B cell (primary cell): Measurements from ENCODE around the gene TMEM53. TPM values are rescaled to one million over a fixed set of nuclear protein-coding genes. Genes with fewer than 3 reads are reported as not detected.

ENCODE experiments used
- ATAC-seq: fragments of 200-7000 bp; cut with Tn5 transposase; one replicate; pipeline ENCODE4 v1.10.0; 2021; ENCODE audit warnings: low read depth, mild to moderate bottlenecking, moderate number of reproducible peaks, moderate library complexity
- CTCF ChIA-PET: fragments of 350-600 bp; sonication (Branson Sonifier 250); formaldehyde crosslinking; loops from one replicate; lab custom pipeline; 2021; ENCODE audit warnings: antibody characterized with exemption, inconsistent platforms; lab: Charles Lee
- POLR2A ChIA-PET: fragments of 350-600 bp; sonication (Branson Sonifier 250); formaldehyde crosslinking; loops from one replicate; lab custom pipeline; 2021; ENCODE audit warnings: antibody characterized with exemption; lab: Charles Lee
- DNase-seq: peaks from one replicate; pipeline ENCODE4 v3.0.0; 2013
- H2AFZ ChIP-seq: 2 replicates; pipeline ENCODE4 v1.6.1; 2012; ENCODE audit warnings: mild to moderate bottlenecking, low read depth, low read length; ENCODE audit not compliant: insufficient read depth, poor library complexity, severe bottlenecking
- H3K27ac ChIP-seq, 2 donors: 1 replicate in 1 of 2; 2 replicates in 1 of 2; pipeline ENCODE4 v1.5.1; 2012 to 2013; ENCODE audit warnings: low read length in 2 of 2, mild to moderate bottlenecking in 2 of 2, moderate library complexity in 1 of 2
- H3K27me3 ChIP-seq, 4 experiments: fragments of 200-600 bp in 1 of 4; sonication (generic) in 1 of 4; replicated peaks in 1 of 4; 1 replicate in 2 of 4; 2 replicates in 2 of 4; pipeline versions ENCODE4 v1.6.1 to v1.7.0; 2013 to 2016; ENCODE audit warnings: low read length in 3 of 4, mild to moderate bottlenecking in 2 of 4, mixed read lengths in 1 of 4, moderate library complexity in 1 of 4; ENCODE audit not compliant: insufficient read depth in 4 of 4, control insufficient read depth in 3 of 4; ENCODE audit errors: control extremely low read depth in 1 of 4
- H3K36me3 ChIP-seq, 2 experiments: replicated peaks in 1 of 2; 1 replicate in 1 of 2; 2 replicates in 1 of 2; pipeline versions ENCODE4 v1.6.1 to v1.7.1; 2013; ENCODE audit warnings: low read length in 1 of 2; ENCODE audit not compliant: insufficient read depth in 2 of 2, control insufficient read depth in 1 of 2; ENCODE audit errors: control extremely low read depth in 1 of 2, extremely low read depth in 1 of 2
- H3K4me1 ChIP-seq, 2 donors: fragments of 200-600 bp in 1 of 2; sonication (generic) in 1 of 2; 1 replicate in 1 of 2; 2 replicates in 1 of 2; pipeline versions ENCODE4 v1.5.1 to v1.6.1; 2013 to 2017; ENCODE audit warnings: low read length in 2 of 2; ENCODE audit not compliant: control insufficient read depth in 2 of 2, insufficient read depth in 2 of 2
- H3K4me2 ChIP-seq: replicated peaks from 2 replicates; pipeline ENCODE3; 2012; ENCODE audit warnings: mild to moderate bottlenecking, low read depth, low read length; ENCODE audit not compliant: poor library complexity, severe bottlenecking
- H3K4me3 ChIP-seq, 5 experiments: fragments of 200-600 bp in 1 of 5; sonication (generic) in 1 of 5; 1 replicate in 3 of 5; 2 replicates in 2 of 5; pipeline versions ENCODE4 v1.5.1 to v1.7.0; 2011 to 2016; ENCODE audit warnings: low read length in 4 of 5, mild to moderate bottlenecking in 4 of 5, low read depth in 2 of 5, control low read depth in 1 of 5, moderate library complexity in 1 of 5; ENCODE audit not compliant: insufficient read depth in 1 of 5; ENCODE audit errors: control extremely low read depth in 1 of 5, extremely low read depth in 1 of 5
- H3K79me2 ChIP-seq: fragments of 200-600 bp; sonication (generic); one replicate; pipeline ENCODE4 v1.6.0; 2016; ENCODE audit warnings: low read length; ENCODE audit not compliant: control insufficient read depth, insufficient read depth
- H3K9ac ChIP-seq: fragments of 200-600 bp; sonication (generic); 2 replicates; pipeline ENCODE4 v1.6.1; 2017; ENCODE audit warnings: mild to moderate bottlenecking, low read length, moderate library complexity
- H3K9me3 ChIP-seq, 3 donors: one replicate each; pipeline versions ENCODE4 v1.6.1 to v1.7.1; 2013; ENCODE audit warnings: low read length in 2 of 3; ENCODE audit not compliant: control insufficient read depth in 2 of 3, insufficient read depth in 1 of 3; ENCODE audit errors: control extremely low read depth in 1 of 3
- H4K20me1 ChIP-seq: 2 replicates; pipeline ENCODE4 v1.6.0; 2012; ENCODE audit warnings: mild to moderate bottlenecking, low read length; ENCODE audit not compliant: insufficient read depth, control insufficient read depth, poor library complexity, severe bottlenecking
- H3K27ac Mint-ChIP-seq: one replicate; pipeline ENCODE4 v1.8.0; 2021; ENCODE audit warnings: mixed read lengths
- H3K27me3 Mint-ChIP-seq: one replicate; pipeline ENCODE4 v1.8.0; 2021; ENCODE audit warnings: mixed read lengths
- H3K4me1 Mint-ChIP-seq: one replicate; pipeline ENCODE4 v1.8.0; 2021; ENCODE audit warnings: mixed read lengths
- H3K4me3 Mint-ChIP-seq: one replicate; pipeline ENCODE4 v1.8.0; 2021; ENCODE audit warnings: mixed read lengths
- H3K9me3 Mint-ChIP-seq: one replicate; pipeline ENCODE4 v1.8.0; 2022; ENCODE audit warnings: mixed read lengths; ENCODE audit not compliant: insufficient read depth
- CTCF ChIP-seq: fragments of 200-600 bp; IDR thresholded peaks from one replicate; pipeline ENCODE4 v1.8.0; 2022; ENCODE audit warnings: antibody characterized with exemption, mild to moderate bottlenecking
- EZH2 ChIP-seq: IDR thresholded peaks from 2 replicates; pipeline ENCODE4 v1.6.1; 2012; ENCODE audit warnings: borderline replicate concordance, low read depth, mild to moderate bottlenecking, moderate library complexity, low read length; ENCODE audit not compliant: insufficient read depth, poor library complexity, severe bottlenecking
- WGBS: methylation state at CpG from one replicate; pipeline ENCODE4 v1.1.5; 2013; ENCODE audit warnings: missing lambda C conversion rate; ENCODE audit not compliant: insufficient coverage; 5-methylcytosine and 5-hydroxymethylcytosine counted together
- intact Hi-C: fragments of 100-400 bp; cut with micrococcal nuclease; formaldehyde crosslinking; loops from one replicate; pipeline ENCODE4 v1.10.0; 2022
- polyA minus RNA-seq: library from RNA; depleted of rRNA, polyadenylated mRNA; stranded (reverse); fragments of >200 nt; gene quantifications from 2 replicates; pipeline ENCODE4 v1.2.3, GENCODE V29; 2012
- polyA plus RNA-seq: library from polyadenylated mRNA; depleted of rRNA; stranded (reverse); fragments of >200 nt; gene quantifications from 2 replicates; pipeline ENCODE4 v1.2.3, GENCODE V29; 2012
- total RNA-seq, 2 donors: library from RNA; stranded (reverse); fragments of 120-200 nt in 1 of 2; gene quantifications; 1 replicate in 1 of 2; 2 replicates in 1 of 2; pipeline versions ENCODE4 v1.2.3 to v1.2.4, GENCODE V29; 2013 to 2022

Gene TMEM53
- total RNA-seq (5.3 and 6.8 TPM in 2 replicates), polyA plus RNA-seq (4.7 and 6.5 TPM in 2 replicates), polyA minus RNA-seq (4.4 and 4.6 TPM in 2 replicates)
- total RNA-seq (2013), result 1.8 TPM

GRCh38 chr1:44674113-44675000 lies at the start of gene TMEM53, which contains the start of gene ARMH1:
Gene TMEM53, minus strand, starts transcription at chr1:44674481. Its CDS starts 90 bp downstream, at chr1:44674391.
Gene ARMH1, plus strand, starts transcription at chr1:44674714. Its CDS starts 14,984 bp downstream, at chr1:44689698.
- ChIA-PET CTCF (interaction anchor here (0.6 to 5.3 kb wide), 13 partner anchors 10 to 103 kb away, joined by 3 to 33 read pairs (median 4); no protein-coding TSS in a partner anchor), POLR2A (interaction anchor here (0.5 to 2.3 kb wide), 17 partner anchors 21 to 1573 kb away, joined by 3 to 20 read pairs (median 4); partner anchors contain the start of genes PLK3, RAD54L, RNU5D-1 and RPS8)
- intact Hi-C loops, result loop anchor here (1.0 to 5.0 kb wide), 9 partner anchors 21 to 826 kb away; partner anchors contain the start of genes CCDC163, DMAP1, EIF2B3 and KIF2C
- peaks cover 35% of the 10 kb centered on the region for H3K4me1 Mint-ChIP-seq
- Histone ChIP-seq H3K27ac (peak within 1 kb of the TSS; percentile 87 to 94), H3K9ac (peak within 1 kb of the TSS; percentile 93), H3K9me3 (no peaks in the 10 kb centered on the region), H3K36me3 (no peaks in the 10 kb centered on the region), H3K4me1 (peaks cover 34 to 50% of the 10 kb centered on the region in 2 donors), H4K20me1 (no peaks in the 10 kb centered on the region), H2AFZ (peak within 1 kb of the TSS; percentile 86), H3K27me3 (no peaks in the 10 kb centered on the region), H3K79me2 (no peaks in the 10 kb centered on the region), H3K4me2 (peak within 1 kb of the TSS; percentile 98), H3K4me3 (peak within 1 kb of the TSS; percentile 70 to 88 (median 84))
- TF ChIP-seq EZH2 (no peak), CTCF (no peak)
- peak; percentile 91 for ATAC-seq
- peak within 1 kb of the TSS; percentile 91 for H3K4me3 Mint-ChIP-seq
- H3K27me3 Mint-ChIP-seq, result no peaks in the 10 kb centered on the region
- H3K9me3 Mint-ChIP-seq, result no peaks in the 10 kb centered on the region
- H3K27ac Mint-ChIP-seq, result peak within 1 kb of the TSS; percentile 96
- WGBS, result under 1% methylated on average over 42 of the region's 56 CpGs
- DNase-seq, result peak; percentile 99
